Stimulated activated CD4-positive, alpha-beta T cell treated with anti-CD3 and anti-CD28 coated beads, Interleukin-15, amount 100 ng/mL, for 1 hour (primary cell): ENCODE measurements around the gene LAMC2.

Experiments
- DNase-seq, 2 donors: peaks; one replicate each; pipeline ENCODE4 v3.0.0-alpha.2; 2020; ENCODE audit warnings: low read depth in 1 of 2, low spot score in 1 of 2

LAMC2 gene

GRCh38 chr1:183168308-183168707 lies 17.8 kb upstream of the LAMC2 start:
- DNase-seq: no peak

DNA sequence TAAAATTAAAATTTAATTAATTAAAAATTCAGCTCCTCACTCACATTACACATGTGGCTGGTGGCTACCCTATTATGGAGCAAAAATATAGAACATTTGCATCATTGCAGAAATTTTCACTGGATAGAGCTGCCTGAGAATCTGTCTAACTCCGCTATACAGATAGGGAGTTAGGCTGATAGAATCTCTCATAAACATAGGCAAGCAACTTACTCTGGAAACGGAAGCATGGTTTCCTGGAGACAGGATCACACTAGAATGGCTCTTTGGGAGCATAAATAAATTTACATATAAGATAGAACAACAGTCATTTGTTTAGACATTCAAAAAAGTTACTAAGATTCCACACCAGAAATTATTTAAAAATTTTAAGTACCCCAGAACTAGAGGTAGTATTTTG lies 12.2 kb upstream of the LAMC2 start:
- no peak for DNase-seq

- DNase-seq: no peak
Observed at GRCh38 chr1:183175631-183176030, 10.4 kb upstream of the LAMC2 start.

DNA sequence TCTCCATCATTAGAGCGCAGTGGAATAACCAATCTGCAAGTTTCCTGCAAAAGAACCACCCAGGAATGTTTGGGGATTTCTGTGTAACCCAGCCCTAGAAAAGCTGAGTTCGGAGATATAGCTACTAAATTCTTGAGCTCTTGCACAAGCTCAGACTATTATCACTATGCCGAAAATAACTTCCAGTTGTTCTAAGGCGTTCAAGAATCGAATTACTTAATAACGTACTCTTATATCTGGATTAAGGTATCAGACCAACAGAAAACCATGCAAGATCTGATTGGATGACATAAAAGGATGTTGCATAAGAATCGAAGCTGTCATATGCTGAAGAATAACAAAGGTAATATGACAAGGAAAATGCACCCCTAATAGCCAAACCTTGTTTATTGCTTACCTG lies 7.5 kb upstream of the LAMC2 start:
- no peak for DNase-seq

- no peak for DNase-seq
Observed at GRCh38 chr1:183179033-183179432, 7.0 kb upstream of the LAMC2 start.

GRCh38 chr1:183180218-183180617 lies 5.8 kb upstream of the LAMC2 start:
- no peak for DNase-seq

GRCh38 chr1:183180634-183181056 lies 5.4 kb upstream of the LAMC2 start:
- no peak for DNase-seq

- DNase-seq: no peak
Observed at GRCh38 chr1:183186841-183187240, 777 bp downstream of the LAMC2 start.

- DNase-seq: no peak
Observed at GRCh38 chr1:183188240-183188639, 2.2 kb downstream of the LAMC2 start.

GRCh38 chr1:183191833-183192232 lies 5.8 kb downstream of the LAMC2 start:
- no peak for DNase-seq

DNA sequence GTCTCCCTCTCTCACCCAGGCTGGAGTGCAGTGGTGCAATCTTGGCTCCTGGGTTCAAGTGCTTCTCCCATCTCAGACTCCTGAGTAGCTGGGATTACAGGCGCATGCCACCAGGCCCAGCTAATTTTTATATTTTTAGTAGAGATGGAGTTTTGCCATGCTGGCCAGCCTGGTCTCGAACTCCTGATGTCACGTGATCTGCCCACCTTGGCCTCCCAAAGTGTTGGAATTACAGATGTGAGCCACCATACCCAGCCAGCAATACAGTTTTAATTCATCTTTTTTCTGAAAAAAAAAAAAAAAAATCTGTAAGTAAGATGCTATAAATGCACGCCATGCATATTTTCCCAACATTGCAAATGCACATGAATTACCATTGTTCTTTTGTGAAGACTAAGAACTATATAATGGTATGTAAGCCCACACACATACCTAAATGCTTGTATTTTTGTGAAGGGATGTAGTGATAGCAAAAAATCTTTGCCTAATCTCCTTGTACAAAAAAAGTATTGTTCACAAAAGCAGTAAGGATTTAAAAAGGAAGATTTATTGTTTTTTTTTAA lies 8.0 kb downstream of the LAMC2 start:
- no peak for DNase-seq

DNA sequence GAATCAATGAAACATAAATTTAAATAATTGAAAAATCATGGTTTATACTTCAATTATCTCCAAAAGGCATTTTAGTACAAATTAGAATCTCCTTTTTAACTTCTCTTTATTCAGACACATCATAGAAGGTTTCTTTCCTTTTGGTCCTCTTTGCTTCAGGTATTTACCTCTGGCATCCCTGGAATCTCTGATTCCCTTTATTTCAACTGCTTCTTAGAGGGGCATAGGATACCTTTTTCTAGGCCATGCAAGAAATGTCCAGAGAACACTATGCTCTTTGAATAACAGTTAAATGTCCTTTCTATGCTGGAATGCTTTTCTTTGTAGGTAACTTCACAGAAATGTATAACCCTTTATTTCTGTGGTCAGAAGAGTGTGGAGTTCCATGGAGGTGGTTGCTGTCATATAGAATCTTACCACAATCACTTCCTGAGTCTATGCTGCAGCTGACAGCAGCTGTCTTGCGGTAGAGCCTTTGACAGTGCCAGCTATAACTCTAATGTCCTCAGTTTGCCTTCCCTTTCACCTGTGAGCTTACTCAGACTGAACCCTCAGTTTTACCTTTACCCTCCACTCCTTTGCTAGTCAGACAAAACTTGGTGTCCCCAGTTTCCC lies 8.6 kb downstream of the LAMC2 start:
- DNase-seq: no peak

DNA sequence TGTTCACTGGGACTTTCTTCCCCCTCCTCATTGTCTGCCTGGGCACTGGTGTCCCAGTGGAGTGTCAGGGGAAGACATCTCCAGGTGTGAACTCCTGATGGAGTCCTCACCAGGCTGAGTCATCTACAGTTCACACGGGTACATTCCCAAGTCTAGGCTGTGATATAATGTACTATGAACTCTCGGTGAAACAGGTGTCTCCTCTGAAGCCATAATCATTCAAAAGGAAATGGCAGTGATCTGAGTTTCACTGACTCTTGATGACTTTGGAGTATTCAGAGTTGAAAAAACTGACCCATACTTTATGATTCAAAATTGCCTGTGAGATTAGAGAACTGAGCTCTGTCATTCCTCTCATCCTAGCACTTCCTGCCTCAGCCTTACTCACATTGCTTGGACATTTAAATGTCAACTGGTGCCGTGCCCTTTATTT lies 9.1 kb downstream of the LAMC2 start:
- DNase-seq: no peak

DNA sequence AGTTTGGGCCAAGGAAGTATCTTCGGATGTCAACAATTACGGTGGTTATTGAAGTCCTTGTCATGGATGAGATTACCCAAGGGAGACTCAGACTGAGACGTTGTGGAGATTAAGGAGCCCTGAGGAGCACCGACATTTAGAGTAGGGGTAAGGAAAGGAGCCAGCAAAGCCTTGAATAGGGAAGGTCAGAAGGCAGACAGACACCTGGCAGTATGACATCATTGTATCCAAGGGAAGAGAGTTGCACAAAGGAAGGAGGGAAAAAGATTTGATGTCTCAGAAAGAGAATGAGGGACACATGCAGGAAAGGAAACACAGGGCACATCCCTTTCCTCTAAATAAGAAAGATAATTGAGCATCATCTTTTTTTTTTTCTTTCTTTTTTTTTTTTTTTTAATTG lies 11.7 kb downstream of the LAMC2 start:
- no peak for DNase-seq

DNA sequence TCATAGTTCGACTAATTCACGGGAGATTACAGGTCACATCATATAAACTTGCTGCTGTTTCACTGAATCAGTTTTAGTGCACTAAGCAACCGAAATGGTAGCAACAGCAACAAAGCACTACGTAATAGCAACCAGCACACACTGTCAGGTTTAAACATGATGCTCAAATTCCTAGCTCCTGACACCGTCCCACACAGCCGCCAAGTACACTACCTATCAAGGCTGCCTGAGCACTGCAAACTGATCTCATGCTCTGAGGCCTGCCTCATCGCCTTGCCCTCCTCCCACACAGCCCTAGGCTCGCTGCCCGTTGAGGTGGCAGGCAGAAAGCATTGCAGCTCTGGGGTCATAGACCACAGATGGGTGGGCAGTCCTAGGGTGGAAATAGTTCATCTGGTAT lies 12.4 kb downstream of the LAMC2 start:
- DNase-seq: no peak

DNA sequence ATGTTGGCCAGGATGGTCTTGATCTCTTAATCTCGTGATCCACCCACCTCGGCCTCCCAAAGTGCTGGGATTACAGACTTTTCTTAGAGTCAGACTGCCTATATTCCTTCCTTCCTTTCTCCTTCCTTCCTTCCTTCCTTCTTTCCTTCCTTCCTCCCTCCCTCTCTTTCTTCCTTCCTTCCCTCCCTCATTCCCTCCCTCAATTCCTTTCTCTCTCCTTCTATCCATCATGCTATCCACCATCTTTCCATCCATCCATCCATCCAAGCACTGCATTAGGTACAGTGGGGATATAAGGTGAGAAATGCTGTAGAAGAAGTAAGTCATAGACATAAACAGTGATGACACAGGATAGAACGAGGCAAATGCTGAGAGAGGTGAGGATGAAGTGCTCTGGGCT lies 13.2 kb downstream of the LAMC2 start:
- DNase-seq: no peak

DNA sequence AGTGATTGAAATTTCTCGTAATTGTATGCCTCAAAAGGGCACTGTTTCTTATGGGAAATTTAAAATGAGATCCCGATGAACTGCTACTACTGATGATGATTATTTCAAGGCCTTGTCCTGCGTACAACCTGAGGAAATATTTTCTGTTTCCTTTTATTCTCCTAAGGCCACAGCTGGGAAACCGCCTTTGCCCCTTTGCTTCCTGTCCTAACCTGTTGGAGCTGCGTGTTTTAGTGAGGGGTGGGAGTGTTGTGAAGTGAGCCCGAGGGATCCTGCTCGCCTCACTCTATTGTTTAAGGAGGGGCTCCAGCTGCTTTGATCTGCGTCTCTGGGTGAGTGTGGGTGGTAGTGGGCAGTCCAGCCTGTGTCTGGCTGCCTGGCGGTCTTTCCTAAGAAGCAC lies 14.4 kb downstream of the LAMC2 start:
- no peak for DNase-seq

- DNase-seq: no peak
Observed at GRCh38 chr1:183203094-183203493, 17.0 kb downstream of the LAMC2 start.

DNA sequence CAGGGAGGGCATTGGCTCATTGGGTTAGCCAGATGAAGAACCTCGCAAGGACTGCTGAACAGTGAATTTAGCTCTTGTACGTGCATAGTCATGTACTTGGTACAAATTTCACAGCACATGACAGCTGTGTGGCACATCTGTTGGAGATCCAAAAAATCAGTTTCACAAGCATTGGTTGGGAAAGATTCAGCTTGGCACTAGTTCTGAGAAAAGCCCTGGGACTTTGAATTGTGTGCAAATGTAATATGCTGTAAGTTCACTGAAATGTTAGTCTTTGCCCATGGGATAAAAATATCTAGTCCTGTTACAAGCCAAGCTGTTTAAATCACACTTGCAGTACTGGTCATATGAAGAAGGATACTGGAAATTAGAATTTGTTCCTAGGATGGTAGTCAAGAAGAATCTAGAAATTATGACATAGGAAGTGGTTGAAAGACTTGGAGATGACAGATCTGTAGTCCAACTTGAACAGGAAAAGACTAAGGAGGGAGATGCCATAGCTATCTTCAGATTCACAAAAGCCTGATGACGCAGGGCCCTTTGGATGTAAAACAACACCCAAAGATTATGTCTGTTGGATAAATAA lies 19.2 kb downstream of the LAMC2 start:
- no peak for DNase-seq

DNA sequence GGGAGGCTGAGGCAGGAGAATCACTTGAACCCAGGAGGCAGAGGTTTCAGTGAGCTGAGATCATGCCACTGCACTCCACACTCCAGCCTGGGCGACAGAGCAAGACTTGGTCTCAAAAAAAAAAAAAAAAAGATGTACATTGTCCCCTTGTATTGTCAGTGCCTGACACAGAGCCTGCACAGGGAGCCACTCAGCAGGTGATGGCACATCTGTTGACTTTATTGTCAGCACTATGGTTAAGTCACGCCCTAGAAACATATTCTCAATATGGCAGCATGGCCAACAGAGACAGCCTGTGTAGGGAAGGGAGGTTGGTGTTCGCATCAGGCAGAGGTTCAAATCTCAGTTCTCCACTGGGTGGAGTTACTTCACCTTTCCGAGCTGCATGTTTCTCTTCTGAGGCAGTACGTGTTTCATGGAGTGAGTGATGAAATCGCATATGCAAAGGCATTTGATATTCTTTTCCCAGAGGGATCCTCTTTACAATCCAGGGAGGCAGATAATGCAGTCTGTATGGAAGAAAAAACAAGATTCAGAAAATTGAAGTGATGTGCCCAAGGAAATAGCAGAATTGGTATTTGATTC lies 20.6 kb downstream of the LAMC2 start:
- DNase-seq: no peak

GRCh38 chr1:183209533-183210158 lies 23.6 kb downstream of the LAMC2 start:
- no peak for DNase-seq

DNA sequence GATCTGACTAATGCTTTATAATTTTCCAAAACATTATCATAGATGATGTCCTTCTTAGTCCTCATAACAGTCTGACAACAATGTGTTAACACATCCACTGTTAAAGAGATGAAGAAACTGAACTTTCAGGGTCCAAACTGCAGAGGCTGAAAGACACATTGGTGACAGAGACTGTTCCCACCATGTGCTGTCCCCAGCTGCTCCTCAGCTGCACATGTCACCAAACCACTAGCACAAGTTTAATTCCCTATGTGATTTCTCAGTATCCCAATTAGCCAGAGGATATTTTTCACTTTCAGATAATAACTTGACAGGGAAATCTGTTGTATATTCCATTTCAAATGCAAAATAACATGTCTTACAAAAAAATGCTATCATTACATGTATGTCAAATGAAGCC lies 24.6 kb downstream of the LAMC2 start:
- DNase-seq: no peak
